Upper lobe of right lung (tissue), 1 donor: ENCODE data around the gene HOXA13. TPM values are rescaled to one million over a fixed set of nuclear protein-coding genes. Genes with fewer than 3 reads are reported as not detected.
A peak's percentile ranks its signal among the peaks of the same experiment; 100 is the strongest.

ENCODE experiments used
- ATAC-seq: fragments of 200-7000 bp; cut with Tn5 transposase; one replicate; pipeline ENCODE4 v1.9.1; 2020; ENCODE audit warnings: mild to moderate bottlenecking, moderate library complexity
- DNase-seq: peaks from one replicate; pipeline ENCODE4 v3.0.0-alpha.2; 2020
- H3K27ac ChIP-seq: fragments of 200-600 bp; one replicate; pipeline ENCODE4 v1.8.0; 2022
- H3K27me3 ChIP-seq: fragments of 200-600 bp; one replicate; pipeline ENCODE4 v1.8.0; 2022; ENCODE audit warnings: mild to moderate bottlenecking
- H3K36me3 ChIP-seq: fragments of 200-600 bp; one replicate; pipeline ENCODE4 v1.8.0; 2022
- H3K4me1 ChIP-seq: fragments of 200-600 bp; one replicate; pipeline ENCODE4 v1.8.0; 2022
- H3K4me3 ChIP-seq: fragments of 200-600 bp; one replicate; pipeline ENCODE4 v1.8.0; 2022; ENCODE audit warnings: mild to moderate bottlenecking
- H3K9me3 ChIP-seq: fragments of 200-600 bp; one replicate; pipeline ENCODE4 v1.8.0; 2022
- intact Hi-C: fragments of 100-400 bp; cut with DNase I; formaldehyde crosslinking; loops from one replicate; pipeline ENCODE4 v1.11.0; 2022
- total RNA-seq: library from RNA; stranded (reverse); fragmentation: NEBNext Ultra II Directional; extraction: Animal tissue kit (Norgen Biotek cat#: 25700); gene quantifications from one replicate; pipeline ENCODE4 v1.2.1, GENCODE V29; 2021
- TF ChIP-seq, protein P1 (sequence below): fragments of 200-600 bp; IDR thresholded peaks from one replicate; pipeline ENCODE4 v1.8.0; 2022; ENCODE audit warnings: antibody characterized with exemption
- donor health status: DM: no; HTN: yes; CAD: no; lungs with severe emphysema.

Gene HOXA13
- total RNA-seq, 1 donor from 2014 or later, result not detected

DNA sequence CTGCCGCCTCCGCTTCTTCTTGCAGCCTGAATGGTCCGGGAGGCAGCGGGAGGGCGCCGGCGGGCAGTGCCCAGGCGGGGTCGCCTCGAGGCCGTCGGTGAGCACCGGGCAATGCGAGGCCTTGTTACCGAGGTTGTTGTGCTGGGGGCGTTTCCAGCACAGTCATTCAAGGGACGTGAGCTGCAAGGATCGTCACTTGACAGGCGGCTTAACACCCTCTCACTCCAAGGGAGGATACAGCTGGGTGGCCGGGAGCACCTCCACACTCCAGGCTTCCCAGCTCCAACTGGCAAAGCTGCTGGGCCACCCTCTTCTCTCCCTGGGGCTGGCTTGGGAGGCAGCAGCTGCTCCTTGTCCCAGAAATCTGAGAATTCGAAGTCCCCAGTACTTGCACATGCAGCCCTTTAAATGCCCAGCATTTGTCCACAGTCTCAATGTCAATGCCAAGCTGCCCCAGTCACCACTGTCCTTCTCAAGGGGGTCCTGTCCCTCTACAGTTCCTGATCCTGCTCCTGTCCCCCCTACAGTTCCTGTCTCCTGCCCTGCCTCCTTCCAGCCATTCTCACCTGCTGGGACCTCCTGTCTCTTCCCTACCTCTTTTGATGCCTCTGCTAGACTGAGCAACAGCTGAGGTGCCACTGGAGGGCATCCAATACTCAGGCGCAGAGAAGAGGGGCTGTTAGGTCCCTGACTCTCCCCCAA lies 10.4 kb downstream of the HOXA13 start:
- ATAC-seq (no peak), DNase-seq (peak; percentile 57)
- TF ChIP-seq, protein P1, sequence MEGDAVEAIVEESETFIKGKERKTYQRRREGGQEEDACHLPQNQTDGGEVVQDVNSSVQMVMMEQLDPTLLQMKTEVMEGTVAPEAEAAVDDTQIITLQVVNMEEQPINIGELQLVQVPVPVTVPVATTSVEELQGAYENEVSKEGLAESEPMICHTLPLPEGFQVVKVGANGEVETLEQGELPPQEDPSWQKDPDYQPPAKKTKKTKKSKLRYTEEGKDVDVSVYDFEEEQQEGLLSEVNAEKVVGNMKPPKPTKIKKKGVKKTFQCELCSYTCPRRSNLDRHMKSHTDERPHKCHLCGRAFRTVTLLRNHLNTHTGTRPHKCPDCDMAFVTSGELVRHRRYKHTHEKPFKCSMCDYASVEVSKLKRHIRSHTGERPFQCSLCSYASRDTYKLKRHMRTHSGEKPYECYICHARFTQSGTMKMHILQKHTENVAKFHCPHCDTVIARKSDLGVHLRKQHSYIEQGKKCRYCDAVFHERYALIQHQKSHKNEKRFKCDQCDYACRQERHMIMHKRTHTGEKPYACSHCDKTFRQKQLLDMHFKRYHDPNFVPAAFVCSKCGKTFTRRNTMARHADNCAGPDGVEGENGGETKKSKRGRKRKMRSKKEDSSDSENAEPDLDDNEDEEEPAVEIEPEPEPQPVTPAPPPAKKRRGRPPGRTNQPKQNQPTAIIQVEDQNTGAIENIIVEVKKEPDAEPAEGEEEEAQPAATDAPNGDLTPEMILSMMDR, result no peak
- Histone ChIP-seq H3K36me3 (no peaks in the 10 kb centered on the region), H3K4me3 (peak overlapping the region; percentile 25), H3K27ac (no peak overlapping the region), H3K4me1 (peaks cover 39% of the 10 kb centered on the region), H3K9me3 (no peaks in the 10 kb centered on the region), H3K27me3 (peaks cover 100% of the 10 kb centered on the region)
- intact Hi-C loops, result no loop called here

GRCh38 chr7:27188386-27189294 lies 11.3 kb downstream of the HOXA13 start:
- H3K4me1 ChIP-seq, result peaks cover 45% of the 10 kb centered on the region
- no peaks in the 10 kb centered on the region for H3K9me3 ChIP-seq
- no peaks in the 10 kb centered on the region for H3K36me3 ChIP-seq
- no peak overlapping the region for H3K27ac ChIP-seq
- TF ChIP-seq, protein P1, result no peak
- DNase-seq, result peak; percentile 67
- H3K4me3 ChIP-seq, result peak overlapping the region; percentile 25
- intact Hi-C loops, result no loop called here
- no peak for ATAC-seq
- peaks cover 100% of the 10 kb centered on the region for H3K27me3 ChIP-seq

DNA sequence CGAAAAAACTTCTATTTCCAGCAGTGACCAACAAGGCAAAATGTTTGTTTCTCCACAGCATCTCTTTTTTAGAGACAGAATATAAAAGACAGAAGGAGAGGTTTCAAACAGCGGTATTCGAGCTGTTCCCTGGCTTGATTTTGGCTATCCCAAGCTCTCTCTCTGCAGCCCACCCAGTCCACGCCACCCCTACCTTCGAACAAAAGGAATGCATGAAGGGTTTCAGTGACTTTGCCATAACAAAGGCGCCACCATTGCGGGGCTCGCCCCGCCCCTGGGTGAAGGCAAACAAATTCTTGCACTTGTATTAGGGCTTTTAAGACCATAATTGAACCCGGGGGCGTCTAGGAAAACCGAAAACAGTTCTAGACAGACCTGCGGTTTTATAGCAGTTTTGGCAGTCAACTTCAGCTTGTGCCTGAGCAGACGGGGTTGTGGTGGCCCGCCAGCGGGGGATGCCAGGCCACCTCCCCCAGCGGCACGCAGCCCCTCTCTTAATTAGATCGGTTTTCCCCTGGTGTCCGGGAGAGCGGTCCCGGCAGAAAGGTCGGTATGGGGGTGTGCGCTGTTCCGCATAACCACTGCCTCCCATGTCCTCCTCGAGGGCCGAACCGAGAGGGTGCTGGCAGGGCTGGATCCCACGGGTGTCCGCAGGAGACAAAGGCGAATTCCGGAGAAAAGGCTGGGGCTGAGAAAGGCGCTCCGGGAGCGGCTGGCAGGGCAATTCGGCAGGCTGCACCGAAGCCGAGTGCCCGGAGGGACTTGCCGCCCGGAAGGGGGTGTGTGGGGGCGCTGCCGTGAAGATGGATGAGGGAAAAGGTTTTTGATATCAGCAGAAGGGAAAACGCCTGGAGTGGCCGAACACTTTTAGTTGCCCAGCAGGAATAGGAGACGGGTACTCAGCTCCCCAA lies 12.2 kb downstream of the HOXA13 start:
- Histone ChIP-seq H3K4me3 (peak overlapping the region; percentile 25), H3K4me1 (peaks cover 46% of the 10 kb centered on the region), H3K9me3 (no peaks in the 10 kb centered on the region), H3K36me3 (no peaks in the 10 kb centered on the region), H3K27ac (no peak overlapping the region), H3K27me3 (peaks cover 100% of the 10 kb centered on the region)
- TF ChIP-seq, protein P1, result no peak
- intact Hi-C loops, result no loop called here
- DNase-seq (peak; percentile 57), ATAC-seq (no peak)

GRCh38 chr7:27186668-27187474 lies 13.0 kb downstream of the HOXA13 start:
- no peak for DNase-seq

More at GRCh38 chr7:27186668-27187474, 13.0 kb downstream of the HOXA13 start:
- H3K9me3 ChIP-seq, result no peaks in the 10 kb centered on the region
- TF ChIP-seq, protein P1, result no peak
- H3K4me1 ChIP-seq, result peaks cover 41% of the 10 kb centered on the region
- H3K4me3 ChIP-seq, result no peak overlapping the region
- H3K27me3 ChIP-seq, result peaks cover 100% of the 10 kb centered on the region
- ATAC-seq, result no peak
- no peak overlapping the region for H3K27ac ChIP-seq
- intact Hi-C loops, result no loop called here
- H3K36me3 ChIP-seq, result no peaks in the 10 kb centered on the region
